Activated CD4-positive, CD25-positive, alpha-beta regulatory T cell treated with anti-CD3 and anti-CD28 coated beads, Interleukin-2, amount 50 U/mL, for 72 hours (primary cell): Measurements from ENCODE around the gene CATSPERE.
A peak's percentile ranks its signal among the peaks of the same experiment; 100 is the strongest.
"Not testable (repeated sequence)": the region's sequence is repeated elsewhere in the genome, so short reads cannot be mapped to it uniquely, and the experiment has no call there.

ENCODE experiments used
- DNase-seq: peaks from one replicate; pipeline ENCODE4 v3.0.0; 2021

The CATSPERE gene

DNA sequence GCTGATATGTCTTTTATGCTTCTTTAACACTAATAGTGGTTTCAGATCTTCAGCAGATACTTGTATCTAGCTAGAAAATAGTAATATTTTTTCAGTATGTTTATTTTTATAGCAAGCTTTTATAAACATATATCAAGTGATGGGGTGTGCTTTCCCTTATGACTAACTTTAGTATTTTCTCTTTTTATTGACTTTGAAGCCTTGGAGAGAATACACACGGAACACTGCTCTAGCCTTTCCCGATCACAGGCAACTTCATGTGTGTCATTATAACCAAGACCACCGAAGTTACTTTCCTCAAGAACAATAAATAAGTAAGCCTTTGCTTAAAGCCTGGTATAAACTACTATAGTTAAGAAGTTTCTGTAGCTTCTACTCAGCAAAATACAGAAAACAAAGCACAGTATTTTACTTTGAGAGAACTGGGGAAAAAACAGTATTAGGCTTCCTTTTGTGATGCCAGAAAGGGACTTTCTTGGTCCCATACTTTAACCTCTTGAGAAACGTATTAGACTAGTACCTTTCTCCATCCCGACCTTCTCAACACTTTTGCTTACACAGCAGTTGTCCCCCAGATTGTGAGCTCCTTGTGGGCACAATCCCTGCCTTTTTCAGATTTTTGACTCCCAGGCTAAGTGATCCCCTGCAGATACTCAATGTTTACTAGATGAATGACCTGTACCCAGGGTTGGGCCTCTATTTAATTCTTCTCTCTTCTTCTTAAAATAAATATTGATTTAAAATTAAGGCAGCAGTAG is 12.6 kb upstream of the CATSPERE start:
- no peak for DNase-seq

DNA sequence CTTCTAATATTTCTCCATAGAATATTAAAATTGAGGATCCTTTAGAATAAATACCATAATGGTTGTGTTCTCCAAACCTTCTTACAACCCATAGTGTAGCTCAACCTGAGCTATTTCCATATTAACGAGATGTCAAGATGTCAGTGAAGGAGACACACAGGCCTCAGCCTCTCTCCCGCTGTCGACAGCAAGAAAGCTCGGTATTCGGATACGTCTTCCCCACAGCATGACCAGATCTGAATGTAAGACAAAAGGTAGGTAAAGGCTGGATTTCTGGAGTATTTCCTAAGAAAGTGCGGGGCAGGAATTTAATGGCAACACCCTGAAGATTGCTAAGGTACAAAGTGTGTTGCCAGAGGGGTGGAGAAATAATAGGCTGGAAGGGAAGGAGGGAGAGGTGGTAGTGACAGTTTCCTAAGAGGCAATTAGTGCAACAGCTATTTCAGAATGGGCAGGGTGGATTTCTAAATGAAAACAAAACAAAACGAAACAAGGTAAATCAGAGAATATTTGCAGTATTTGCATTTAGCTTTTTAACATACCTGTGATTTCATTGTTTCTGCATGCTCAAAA is 11.1 kb upstream of the CATSPERE start:
- no peak for DNase-seq

DNA sequence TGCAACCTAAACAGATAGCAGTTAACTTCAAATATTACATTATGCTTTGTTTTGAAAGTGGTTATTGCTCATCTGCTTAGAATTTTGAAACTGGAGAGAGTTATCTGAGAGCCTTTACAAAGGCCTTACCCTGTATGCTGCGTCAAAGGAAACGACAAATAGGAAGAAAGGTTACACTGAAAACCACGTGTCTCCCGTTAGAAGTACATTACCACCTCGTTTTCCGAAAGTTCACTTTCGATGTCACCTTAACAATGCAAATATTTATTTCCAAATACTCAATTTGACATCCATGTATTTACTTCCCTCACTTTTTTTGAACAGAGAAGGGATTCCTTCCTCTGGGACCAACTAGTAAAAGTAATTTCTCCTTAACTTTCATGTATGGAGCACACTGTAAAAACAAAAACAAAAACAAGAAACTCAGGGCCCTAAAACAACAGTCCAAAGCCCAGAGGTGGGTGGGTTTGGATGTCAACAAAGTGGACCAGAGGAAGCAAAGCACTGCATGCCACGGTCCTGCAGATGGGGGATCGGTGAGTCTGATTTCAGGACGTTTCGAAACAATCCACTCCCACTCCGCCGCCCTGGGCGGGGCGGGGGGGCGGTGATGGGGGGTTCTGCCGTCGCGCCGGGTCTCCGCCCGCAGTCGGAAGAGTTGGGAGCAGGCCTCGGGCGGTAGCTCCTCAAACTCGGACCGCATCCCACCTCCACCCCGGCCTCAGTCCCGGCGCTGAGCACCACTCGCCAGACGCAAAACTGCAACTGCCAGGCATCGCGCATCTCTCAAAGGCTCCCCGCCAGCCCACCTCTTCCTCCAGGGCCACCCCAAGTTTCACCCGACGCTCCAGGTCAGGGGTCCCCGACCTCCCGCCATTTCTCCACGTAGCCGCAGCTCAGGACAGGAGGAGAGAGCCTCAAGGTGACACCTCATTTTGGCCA is 10.2 kb upstream of the CATSPERE start:
- peak; percentile 64 for DNase-seq

DNA sequence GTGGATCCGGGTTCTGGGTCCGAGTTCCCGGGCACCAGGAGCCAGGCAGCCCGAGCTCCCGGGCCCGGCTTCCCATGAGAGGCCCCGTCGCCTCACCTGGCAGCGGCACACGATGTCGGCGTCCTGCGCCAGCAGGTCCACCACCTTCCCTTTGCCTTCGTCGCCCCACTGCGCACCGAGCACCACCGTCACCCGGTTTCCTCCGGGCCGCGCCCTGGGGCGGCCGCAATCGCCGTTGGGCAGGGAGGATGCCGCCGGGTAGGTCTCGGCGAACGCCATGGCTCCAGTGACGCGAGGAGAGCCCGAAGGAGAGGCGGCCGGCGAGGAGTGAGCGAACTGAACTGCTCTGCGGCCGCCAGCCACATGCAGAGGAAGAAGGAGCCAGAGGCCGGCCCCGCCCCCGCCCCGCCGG is 9.5 kb upstream of the CATSPERE start, which contains the start of gene ADSS2:
Gene ADSS2, minus strand, starts transcription at position 371 of the 412 bp plus-strand sequence. Its CDS starts 92 bp downstream, at position 279.
- no peak for DNase-seq

DNA sequence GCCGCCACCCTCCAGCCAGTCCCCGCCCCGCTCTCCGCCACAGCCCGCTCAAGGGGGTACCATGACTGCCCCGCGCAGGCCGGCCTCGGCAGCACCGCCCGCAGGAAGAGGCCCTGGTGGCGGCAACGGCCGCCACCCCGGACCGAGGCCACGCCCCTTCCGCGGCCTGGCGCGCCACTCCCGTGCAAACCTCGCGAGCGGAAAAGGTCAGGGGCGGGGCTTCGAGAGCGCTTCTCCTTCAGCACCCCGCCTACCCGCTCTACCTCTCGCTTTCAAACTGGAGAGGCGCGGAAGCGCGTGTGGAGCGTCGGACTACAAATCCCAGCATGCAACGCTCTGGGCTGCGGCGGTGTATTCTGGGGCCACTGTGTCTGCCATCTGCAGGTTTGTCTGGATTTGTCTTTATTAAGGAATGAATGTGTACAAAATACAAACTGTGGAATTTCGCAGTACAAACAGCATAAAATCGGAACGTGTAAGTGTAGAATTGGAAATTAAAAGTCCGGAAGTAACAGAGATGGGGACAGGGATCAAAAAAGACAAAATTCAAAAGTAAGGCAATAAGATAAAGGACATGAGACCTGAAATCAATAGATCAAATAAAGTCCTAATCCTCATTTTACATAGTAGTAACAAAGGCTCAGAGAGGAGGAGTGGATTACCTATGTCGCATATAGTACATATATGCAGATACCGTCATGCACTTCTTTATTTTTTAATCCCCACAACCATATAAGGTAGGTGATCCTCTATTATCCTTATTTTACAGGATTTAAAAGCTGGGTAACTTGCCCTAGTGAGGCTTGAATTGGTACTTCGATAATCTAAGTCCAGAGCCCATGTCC is 8.9 kb upstream of the CATSPERE start:
- peak; percentile 99 for DNase-seq

DNA sequence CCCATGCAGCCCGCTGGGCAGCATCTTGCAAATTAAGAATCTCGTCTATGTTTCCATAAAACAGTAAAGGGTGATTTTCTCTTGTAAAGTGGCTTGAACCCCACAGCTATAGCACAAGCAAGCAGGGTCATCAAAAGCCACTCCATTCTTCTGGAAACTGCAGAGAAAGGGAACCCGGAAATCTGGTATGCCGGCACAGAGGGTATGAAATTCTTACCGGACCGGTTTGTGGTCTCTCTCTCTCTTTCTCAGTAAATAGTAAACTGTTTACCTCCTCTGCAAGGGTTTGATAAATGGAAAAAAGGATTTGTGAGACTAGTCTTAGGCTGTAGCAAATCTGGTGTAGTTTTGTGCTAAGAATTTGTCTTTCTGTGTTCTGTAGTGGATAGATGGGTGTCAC is 6.7 kb upstream of the CATSPERE start:
- DNase-seq, result no peak

DNA sequence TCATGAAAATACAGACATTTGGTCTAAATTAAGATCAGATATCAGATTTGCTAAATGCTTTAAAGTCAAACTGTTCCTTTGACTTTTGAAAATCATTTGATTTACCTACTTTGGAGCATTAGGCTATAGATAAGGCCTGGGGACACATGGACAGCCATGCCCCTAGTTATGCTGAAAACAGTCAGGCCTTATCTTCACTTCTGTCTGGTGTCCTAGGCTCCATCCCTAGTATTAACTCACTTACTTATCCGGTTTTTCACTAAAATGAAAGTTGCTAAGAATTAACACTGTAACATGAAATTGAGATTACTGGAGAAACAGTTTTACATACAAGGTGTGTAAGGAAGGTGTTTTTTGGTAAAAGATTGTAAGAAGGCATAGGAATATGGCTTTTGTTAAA is 4.5 kb upstream of the CATSPERE start:
- DNase-seq, result no peak

DNA sequence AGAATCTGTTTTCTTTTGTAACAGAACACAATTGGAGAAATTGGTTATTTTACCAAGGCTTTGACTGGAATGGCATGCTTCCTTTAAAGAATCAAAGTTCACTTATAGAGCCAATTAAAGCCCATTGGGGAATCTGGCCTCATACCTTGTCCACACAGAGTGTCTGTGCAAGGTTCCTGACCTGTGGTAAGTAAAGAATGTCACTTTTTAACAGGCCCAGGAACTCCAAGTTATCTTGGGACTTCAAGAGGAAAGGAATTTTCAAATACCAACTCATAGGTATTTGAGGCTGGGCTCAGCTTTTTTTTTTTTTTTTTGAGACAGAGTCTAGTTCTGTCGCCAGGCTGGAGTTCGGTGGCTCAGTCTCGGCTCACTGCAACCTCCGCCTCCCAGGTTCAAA is 2.3 kb upstream of the CATSPERE start:
- no peak for DNase-seq

DNA sequence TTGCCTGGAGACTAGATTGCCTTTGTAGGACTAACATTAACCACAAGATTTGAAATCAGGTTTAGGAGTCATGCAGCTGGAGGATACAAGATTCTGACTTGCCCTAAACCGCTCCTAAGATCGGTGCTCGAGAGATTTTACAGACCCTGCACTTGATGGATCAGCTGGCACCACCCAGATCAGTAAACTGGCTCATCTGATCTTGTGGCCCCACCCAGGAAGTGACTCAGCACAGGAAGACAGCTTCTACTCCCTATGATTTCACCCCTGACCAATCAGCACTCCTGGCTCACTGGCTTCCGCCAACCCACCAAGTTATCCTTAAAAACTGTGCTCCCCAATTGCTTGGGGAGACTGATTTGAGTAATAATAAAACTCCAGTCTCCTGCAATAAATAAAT is 876 bp upstream of the CATSPERE start:
- peak; percentile 40 for DNase-seq

DNA sequence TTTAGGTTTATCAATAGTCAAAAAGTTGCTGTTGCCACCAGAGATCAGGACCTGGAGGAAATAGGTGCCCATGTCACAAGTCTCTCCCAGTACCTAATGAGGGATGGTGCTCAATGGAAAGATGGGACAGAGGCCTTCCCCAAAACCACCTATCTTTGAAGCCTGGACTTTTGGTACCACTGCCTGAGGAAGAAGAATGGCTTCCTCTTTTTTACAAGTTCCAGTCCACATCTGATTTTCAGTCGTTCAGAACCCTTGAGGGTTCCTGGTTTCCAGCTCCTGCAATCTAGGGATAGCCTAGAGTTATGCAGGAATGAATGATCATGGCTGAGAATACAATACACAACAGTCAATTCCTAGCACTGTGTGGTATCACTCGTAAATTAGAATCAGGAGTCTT is 5.7 kb downstream of the CATSPERE start:
- DNase-seq, result no peak

DNA sequence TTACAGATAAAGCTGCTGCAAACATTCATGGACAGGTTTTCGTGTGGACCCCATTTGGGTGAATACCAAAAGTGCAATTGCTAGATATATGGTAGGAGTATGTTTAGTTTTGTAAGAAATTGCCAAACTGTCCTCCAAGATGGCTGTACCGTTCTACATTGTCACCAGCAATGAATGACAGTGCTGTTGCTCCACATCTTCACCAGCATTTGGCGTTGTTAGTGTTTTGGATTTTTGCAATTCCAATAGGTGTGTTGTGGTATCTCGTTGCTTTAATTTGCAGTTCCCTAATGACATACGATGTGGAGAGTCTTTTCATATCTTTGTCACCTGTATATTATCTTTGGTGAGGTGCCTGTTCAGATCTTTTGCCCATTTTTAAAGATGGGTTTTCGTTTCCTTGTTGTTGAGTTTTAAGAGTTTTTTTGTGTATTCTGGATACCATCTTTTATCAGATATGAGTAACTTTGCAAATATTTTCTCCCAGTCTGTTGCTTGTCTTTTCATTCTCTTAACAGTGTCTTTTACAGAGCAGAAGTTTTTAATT is 12.1 kb downstream of the CATSPERE start:
- DNase-seq, result no peak

DNA sequence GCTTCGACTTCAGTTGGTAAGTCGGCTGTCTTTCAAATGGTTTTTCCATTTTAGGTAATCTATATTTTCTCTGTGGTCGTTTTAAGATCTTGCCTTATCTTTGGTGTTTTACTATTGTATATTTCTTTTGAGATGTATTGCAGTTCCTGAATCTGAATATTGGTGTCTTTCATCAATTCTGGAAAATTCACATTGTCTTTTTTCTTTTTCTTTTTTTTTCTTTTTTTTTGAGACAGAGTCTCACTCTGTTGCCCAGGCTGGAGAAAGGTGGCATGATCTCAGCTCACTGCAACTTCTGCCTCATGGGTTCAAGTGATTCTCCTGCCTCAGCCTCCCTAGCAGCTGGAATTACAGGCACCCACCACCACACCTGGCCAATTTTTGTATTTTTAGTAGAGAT is 23.9 kb downstream of the CATSPERE start:
- not testable (repeated sequence) for DNase-seq

DNA sequence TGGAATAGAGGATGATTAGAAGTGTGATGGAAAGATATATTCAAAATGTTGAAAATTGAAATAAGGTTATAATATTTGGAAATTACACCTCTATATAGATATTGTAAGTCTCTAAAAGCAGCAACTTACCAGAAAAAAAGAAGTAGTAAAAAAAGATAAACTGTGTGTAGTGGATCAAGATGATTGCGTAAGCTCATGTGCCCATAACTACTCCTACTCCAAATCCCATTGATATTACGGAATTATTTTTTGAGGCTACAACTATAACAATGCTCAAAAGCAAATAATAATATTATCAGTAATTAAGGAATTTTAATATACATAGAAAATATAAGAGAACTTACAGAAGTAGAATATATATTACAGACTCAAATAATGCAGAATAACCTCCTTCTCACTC is 33.6 kb downstream of the CATSPERE start:
- DNase-seq, result no peak

DNA sequence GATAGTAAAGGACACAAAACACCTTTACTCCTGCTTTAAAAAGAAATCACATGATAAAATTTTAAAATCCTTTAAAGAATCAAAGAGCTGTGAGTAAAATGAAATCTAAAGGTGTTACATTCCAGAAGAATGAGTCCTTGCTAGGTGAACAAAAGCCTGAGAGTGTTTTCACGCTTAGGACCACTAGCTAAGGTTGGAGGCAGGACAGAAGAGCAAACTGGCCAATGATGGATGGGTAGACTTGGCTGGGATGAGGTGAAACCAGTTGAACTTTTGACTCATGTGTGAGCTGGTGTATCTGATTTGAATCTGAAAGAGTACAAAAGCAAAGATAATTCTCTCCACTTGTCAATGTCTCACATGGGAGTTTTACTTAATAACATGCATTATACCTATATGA is 35.1 kb downstream of the CATSPERE start:
- no peak for DNase-seq

DNA sequence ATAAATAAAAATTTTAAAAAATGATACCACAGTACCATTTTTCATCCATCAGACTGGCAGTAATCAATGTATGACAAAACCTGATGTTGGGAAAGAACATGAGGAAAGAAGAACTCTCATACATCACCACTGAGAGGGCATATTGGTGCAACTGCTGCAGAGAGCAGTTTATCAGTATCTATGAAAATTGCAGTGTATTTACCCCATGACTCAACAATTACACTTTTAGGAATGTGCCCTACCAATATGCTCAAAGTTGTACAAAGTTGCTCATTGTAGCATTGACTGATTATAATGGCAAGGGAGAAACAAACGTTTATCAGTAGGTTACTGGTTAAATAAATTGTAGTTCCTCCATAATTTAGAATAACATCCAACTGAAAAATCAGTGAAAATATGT is 36.7 kb downstream of the CATSPERE start:
- DNase-seq, result no peak

DNA sequence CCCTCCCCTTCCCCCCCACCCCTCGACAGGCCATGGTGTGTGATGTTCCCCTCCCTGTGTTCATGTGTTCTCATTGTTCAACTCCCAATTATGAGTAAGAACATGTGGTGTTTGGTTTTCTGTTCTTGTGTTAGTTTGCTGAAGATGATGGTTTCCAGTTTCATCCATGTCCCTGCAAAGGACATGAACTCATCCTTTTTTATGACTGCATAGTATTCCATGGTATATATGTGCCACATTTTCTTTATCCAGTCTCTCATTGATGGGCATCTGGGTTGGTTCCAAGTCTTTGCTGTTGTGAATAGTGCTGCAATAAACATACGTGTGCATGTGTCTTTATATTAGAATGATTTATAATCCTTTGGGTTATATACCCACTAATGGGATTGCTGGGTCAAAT is 38.4 kb downstream of the CATSPERE start:
- not testable (repeated sequence) for DNase-seq

DNA sequence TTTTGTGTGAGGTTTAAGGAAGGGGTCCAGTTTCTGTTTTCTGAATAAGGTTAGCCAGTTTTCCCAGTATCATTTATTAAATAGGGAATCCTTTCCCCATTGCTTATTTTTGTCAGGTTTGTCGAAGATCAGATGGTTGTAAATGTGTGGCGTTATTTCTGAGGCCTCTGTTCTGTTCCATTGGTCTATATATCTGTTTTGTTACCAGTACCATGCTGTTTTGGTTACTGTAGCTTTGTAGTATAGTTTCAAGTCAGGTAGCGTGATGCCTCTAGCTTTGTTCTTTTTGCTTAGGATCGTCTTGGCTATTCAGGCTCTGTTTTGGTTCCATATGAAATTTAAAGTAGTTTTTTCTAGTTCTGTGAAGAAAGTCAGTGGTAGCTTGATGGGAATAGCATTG is 39.4 kb downstream of the CATSPERE start:
- DNase-seq, result not testable (repeated sequence)

DNA sequence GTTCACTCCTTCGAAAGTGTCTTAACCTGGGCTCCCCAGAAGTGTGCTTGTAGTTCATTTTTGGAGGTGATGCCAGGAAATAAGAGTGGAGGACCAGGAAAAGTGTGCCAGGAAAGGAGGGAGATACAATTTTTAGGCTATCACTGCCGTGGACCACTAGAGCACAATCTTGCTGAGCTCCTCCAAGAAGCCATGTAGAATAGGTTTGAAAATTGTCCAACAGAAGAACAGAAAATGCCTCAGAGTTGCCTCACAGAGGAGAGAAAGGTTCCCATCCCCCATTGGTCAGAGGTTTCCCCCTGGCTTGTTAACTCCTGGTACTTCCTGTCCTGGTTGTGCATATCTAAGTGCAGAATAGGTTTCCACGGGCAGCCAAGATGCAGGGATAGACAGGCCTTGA is 41.6 kb downstream of the CATSPERE start:
- no peak for DNase-seq

DNA sequence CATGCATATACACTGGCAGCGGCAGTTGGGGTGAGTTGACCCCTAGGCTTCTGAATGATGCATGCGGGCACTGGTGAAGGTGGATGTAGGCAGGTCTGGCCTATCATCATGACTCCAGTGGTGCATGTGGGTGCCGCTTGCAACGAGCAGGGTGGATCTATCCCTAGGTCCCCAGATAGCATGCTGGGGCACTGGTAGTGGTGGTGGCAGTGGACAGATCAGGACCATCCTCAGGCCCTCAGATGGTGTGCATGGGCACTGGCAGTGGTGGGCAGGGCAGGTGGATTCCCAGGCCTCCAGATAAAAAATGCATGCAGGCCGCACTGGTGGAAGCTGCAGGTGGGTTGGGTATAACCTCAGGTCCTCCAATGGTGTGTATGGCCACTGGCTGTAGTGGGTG is 52.4 kb downstream of the CATSPERE start:
- DNase-seq, result no peak

DNA sequence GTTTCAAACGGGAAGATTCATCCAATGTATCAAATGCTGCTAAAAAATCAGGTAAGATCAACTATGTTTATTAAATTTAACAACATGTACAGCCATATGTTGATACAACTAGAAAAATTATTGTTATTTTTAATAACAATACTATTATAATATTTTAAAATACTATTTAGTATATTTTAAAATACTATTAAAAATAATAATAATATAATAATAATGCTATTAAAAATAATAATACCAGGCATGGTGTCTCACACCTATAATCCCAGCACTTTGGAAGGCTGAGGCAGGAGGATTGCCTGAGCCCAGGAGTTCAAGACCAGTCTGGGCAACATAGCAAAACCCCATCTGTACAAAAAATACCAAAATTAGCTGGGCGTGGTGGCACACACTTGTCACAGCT is 54.6 kb downstream of the CATSPERE start:
- DNase-seq, result no peak

DNA sequence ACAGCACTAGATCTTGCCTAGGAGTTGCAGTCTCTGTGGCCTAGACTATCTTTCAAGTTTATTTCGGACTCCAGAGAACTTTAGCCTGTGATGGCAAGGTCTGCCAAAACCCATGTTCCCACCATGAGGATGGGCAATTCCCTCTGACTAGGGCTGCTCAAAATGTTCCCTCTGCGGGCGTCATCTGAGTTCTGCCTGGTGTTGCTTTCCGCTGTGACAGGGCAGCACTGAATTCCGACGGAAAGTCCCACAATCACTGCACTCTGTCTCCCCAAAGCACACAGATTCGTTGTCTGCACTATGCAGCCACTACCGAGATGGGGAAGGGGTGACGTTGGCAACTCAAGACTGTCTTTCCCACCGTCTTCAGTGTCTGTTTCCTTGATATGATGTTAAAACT is 75.2 kb downstream of the CATSPERE start:
- DNase-seq, result no peak

DNA sequence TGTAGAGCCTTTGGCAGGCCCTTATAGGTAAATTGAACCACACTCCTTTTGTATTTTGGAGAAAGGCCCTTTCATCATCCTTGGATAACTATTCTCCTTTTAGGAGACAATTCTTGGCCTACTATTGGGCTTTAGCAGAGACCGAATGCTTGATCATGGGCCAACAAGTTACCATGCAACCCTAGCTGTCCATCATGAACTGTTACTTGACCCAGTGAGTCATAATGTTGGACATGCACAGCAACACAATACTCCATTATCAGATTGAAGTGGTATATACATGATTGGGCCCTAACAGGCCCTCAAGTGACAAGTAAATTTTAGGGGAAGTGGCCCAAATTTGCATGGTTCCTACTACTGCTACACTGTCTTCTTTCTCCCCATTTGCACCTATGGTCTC is 84.4 kb downstream of the CATSPERE start:
- no peak for DNase-seq
